ENCODE measurements around the gene SCN5A.

SCN5A gene

GRCh38 chr3:38551026-38551832 lies 98.3 kb downstream of the SCN5A start:
- no peak for DNase-seq (ENCODE audit: low read depth)
- H3K4me3 ChIP-seq (ENCODE audit: low read depth, low read length), result no peak overlapping the region

- DNase-seq (ENCODE audit: low read depth), result no peak
- H3K4me3 ChIP-seq (ENCODE audit: low read depth, low read length), result no peak overlapping the region
Measured at GRCh38 chr3:38549957-38550840, 99.3 kb downstream of the SCN5A start.

- H3K4me3 ChIP-seq (ENCODE audit: low read depth, low read length), result no peak overlapping the region
- no peak for DNase-seq (ENCODE audit: low read depth)
Measured at GRCh38 chr3:38549486-38549885, 100.0 kb downstream of the SCN5A start.

- DNase-seq (ENCODE audit: low read depth), result no peak
- no peak overlapping the region for H3K4me3 ChIP-seq (ENCODE audit: low read depth, low read length)
Measured at GRCh38 chr3:38549082-38549481, 100.4 kb downstream of the SCN5A start.

- peak; percentile 17 for DNase-seq (ENCODE audit: low read depth)
- H3K4me3 ChIP-seq (ENCODE audit: low read depth, low read length), result no peak overlapping the region
Measured at GRCh38 chr3:38548154-38548931, 101.1 kb downstream of the SCN5A start.

GRCh38 chr3:38545983-38546382 lies 103.5 kb downstream of the SCN5A start:
- DNase-seq (ENCODE audit: low read depth), result no peak
- no peak overlapping the region for H3K4me3 ChIP-seq (ENCODE audit: low read depth, low read length)

GRCh38 chr3:38545550-38545949 lies 103.9 kb downstream of the SCN5A start:
- no peak for DNase-seq (ENCODE audit: low read depth)
- no peak overlapping the region for H3K4me3 ChIP-seq (ENCODE audit: low read depth, low read length)

- no peak for DNase-seq (ENCODE audit: low read depth)
- no peak overlapping the region for H3K4me3 ChIP-seq (ENCODE audit: low read depth, low read length)
Measured at GRCh38 chr3:38544926-38545325, 104.6 kb downstream of the SCN5A start.

GRCh38 chr3:38543586-38543985 lies 105.9 kb downstream of the SCN5A start:
- DNase-seq (ENCODE audit: low read depth), result peak; percentile 21
- no peak overlapping the region for H3K4me3 ChIP-seq (ENCODE audit: low read depth, low read length)

- no peak overlapping the region for H3K4me3 ChIP-seq (ENCODE audit: low read depth, low read length)
- DNase-seq (ENCODE audit: low read depth), result peak; percentile 23
Measured at GRCh38 chr3:38542401-38543298, 106.8 kb downstream of the SCN5A start.

GRCh38 chr3:38541806-38542205 lies 107.7 kb downstream of the SCN5A start:
- DNase-seq (ENCODE audit: low read depth), result peak; percentile 27
- no peak overlapping the region for H3K4me3 ChIP-seq (ENCODE audit: low read depth, low read length)

- no peak overlapping the region for H3K4me3 ChIP-seq (ENCODE audit: low read depth, low read length)
- no peak for DNase-seq (ENCODE audit: low read depth)
Measured at GRCh38 chr3:38538773-38539353, 110.6 kb downstream of the SCN5A start.

GRCh38 chr3:38536671-38537070 lies 112.8 kb downstream of the SCN5A start:
- no peak for DNase-seq (ENCODE audit: low read depth)

GRCh38 chr3:38534604-38535003 lies 114.9 kb downstream of the SCN5A start:
- DNase-seq (ENCODE audit: low read depth), result no peak

More at GRCh38 chr3:38536671-38537070, 112.8 kb downstream of the SCN5A start:
- no peak overlapping the region for H3K4me3 ChIP-seq (ENCODE audit: low read depth, low read length)

GRCh38 chr3:38534180-38534579 lies 115.3 kb downstream of the SCN5A start:
- no peak overlapping the region for H3K4me3 ChIP-seq (ENCODE audit: low read depth, low read length)
- no peak for DNase-seq (ENCODE audit: low read depth)

More at GRCh38 chr3:38534604-38535003, 114.9 kb downstream of the SCN5A start:
- H3K4me3 ChIP-seq (ENCODE audit: low read depth, low read length), result no peak overlapping the region

GRCh38 chr3:38533285-38533976 lies 116.1 kb downstream of the SCN5A start:
- no peak overlapping the region for H3K4me3 ChIP-seq (ENCODE audit: low read depth, low read length)
- no peak for DNase-seq (ENCODE audit: low read depth)

GRCh38 chr3:38532529-38532928 lies 117.0 kb downstream of the SCN5A start:
- DNase-seq (ENCODE audit: low read depth), result no peak
- no peak overlapping the region for H3K4me3 ChIP-seq (ENCODE audit: low read depth, low read length)

GRCh38 chr3:38528457-38528856 lies 121.0 kb downstream of the SCN5A start:
- H3K4me3 ChIP-seq (ENCODE audit: low read depth, low read length), result no peak overlapping the region
- no peak for DNase-seq (ENCODE audit: low read depth)
